ENCODE data around the gene SASS6.

GRCh38 chr1:100053727-100054126, 79.0 kb downstream of the SASS6 start:
- TF ChIP-seq, protein P1, sequence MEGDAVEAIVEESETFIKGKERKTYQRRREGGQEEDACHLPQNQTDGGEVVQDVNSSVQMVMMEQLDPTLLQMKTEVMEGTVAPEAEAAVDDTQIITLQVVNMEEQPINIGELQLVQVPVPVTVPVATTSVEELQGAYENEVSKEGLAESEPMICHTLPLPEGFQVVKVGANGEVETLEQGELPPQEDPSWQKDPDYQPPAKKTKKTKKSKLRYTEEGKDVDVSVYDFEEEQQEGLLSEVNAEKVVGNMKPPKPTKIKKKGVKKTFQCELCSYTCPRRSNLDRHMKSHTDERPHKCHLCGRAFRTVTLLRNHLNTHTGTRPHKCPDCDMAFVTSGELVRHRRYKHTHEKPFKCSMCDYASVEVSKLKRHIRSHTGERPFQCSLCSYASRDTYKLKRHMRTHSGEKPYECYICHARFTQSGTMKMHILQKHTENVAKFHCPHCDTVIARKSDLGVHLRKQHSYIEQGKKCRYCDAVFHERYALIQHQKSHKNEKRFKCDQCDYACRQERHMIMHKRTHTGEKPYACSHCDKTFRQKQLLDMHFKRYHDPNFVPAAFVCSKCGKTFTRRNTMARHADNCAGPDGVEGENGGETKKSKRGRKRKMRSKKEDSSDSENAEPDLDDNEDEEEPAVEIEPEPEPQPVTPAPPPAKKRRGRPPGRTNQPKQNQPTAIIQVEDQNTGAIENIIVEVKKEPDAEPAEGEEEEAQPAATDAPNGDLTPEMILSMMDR (conservative IDR thresholded peaks at IDR 0.05 in 1 of 2, IDR thresholded peaks at IDR 0.05 in 1 of 2; ENCODE audit: low read depth in 1 of 2, low read length in 2 of 2), result no peak
- TF ChIP-seq EZH2 (IDR thresholded peaks at IDR 0.05; ENCODE audit: low read length, missing control alignments), result no peak

All from fibroblast of lung (primary cell).